HEK293 (cell line): Measurements from ENCODE around the gene KRT81.
A peak's percentile ranks its signal among the peaks of the same experiment; 100 is the strongest.

Experiments used
- EGR2 ChIP-seq: fragments of 450-650 bp; formaldehyde crosslinking; IDR thresholded peaks from 2 replicates; pipeline ENCODE4 v1.5.1; 2016; ENCODE audit warnings: low read depth, missing biosample characterization, missing genetic modification characterization
- GLI2 ChIP-seq: fragments of 450-650 bp; formaldehyde crosslinking; IDR thresholded peaks from 2 replicates; pipeline ENCODE4; 2017; ENCODE audit warnings: missing biosample characterization, missing genetic modification characterization, low read depth, borderline replicate concordance
- PBX3 ChIP-seq: sonication (generic); formaldehyde crosslinking; IDR thresholded peaks from 2 replicates; pipeline ENCODE4 v1.8.1; 2022; ENCODE audit warnings: mild to moderate bottlenecking, moderate library complexity, missing genetic modification reagents
- RBAK ChIP-seq: fragments of 450-650 bp; formaldehyde crosslinking; IDR thresholded peaks from 2 replicates; pipeline ENCODE4 v1.5.1; 2016; ENCODE audit warnings: missing biosample characterization, missing genetic modification characterization
- SETDB1 ChIP-seq: IDR thresholded peaks from one replicate; pipeline ENCODE4 v1.6.1; 2017; ENCODE audit warnings: mild to moderate bottlenecking, low read length, moderate library complexity, mixed read lengths; ENCODE audit not compliant: insufficient read length
- SP3 ChIP-seq: fragments of 450-650 bp; formaldehyde crosslinking; IDR thresholded peaks from 2 replicates; pipeline ENCODE4 v1.5.1; 2016; ENCODE audit warnings: missing biosample characterization, missing genetic modification characterization
- ZBTB10 ChIP-seq: fragments of 450-650 bp; formaldehyde crosslinking; IDR thresholded peaks from 2 replicates; pipeline ENCODE4 v1.5.1; 2016; ENCODE audit warnings: missing biosample characterization, missing genetic modification characterization
- ZBTB49 ChIP-seq: fragments of 450-650 bp; formaldehyde crosslinking; IDR thresholded peaks from 2 replicates; pipeline ENCODE4 v1.5.1; 2016; ENCODE audit warnings: missing biosample characterization, missing genetic modification characterization, low read depth
- ZIC2 ChIP-seq: fragments of 450-650 bp; formaldehyde crosslinking; IDR thresholded peaks from 2 replicates; pipeline ENCODE4 v1.5.1; 2016; ENCODE audit warnings: missing biosample characterization, missing genetic modification characterization
- ZNF140 ChIP-seq: fragments of 450-650 bp; formaldehyde crosslinking; IDR thresholded peaks from 2 replicates; pipeline ENCODE4 v1.5.1; 2016; ENCODE audit warnings: missing biosample characterization, missing genetic modification characterization
- ZNF221 ChIP-seq: fragments of 450-650 bp; formaldehyde crosslinking; IDR thresholded peaks from 2 replicates; pipeline ENCODE4 v1.5.1; 2017; ENCODE audit warnings: missing biosample characterization, missing genetic modification characterization, borderline replicate concordance
- ZNF280D ChIP-seq: fragments of 450-650 bp; formaldehyde crosslinking; IDR thresholded peaks from 2 replicates; pipeline ENCODE4 v1.5.1; 2016; ENCODE audit warnings: missing biosample characterization, missing genetic modification characterization
- ZNF341 ChIP-seq: fragments of 450-650 bp; formaldehyde crosslinking; IDR thresholded peaks from 2 replicates; pipeline ENCODE4; 2016; ENCODE audit warnings: low read depth, missing biosample characterization, missing genetic modification characterization
- ZNF513 ChIP-seq: fragments of 450-650 bp; IDR thresholded peaks from 2 replicates; pipeline ENCODE4 v1.5.1; 2018; ENCODE audit warnings: missing biosample characterization, missing genetic modification characterization
- ZNF560 ChIP-seq: fragments of 450-650 bp; formaldehyde crosslinking; IDR thresholded peaks from 2 replicates; pipeline ENCODE4 v1.5.1; 2017; ENCODE audit warnings: missing biosample characterization, missing genetic modification characterization, borderline replicate concordance
- ZNF654 ChIP-seq: fragments of 450-650 bp; formaldehyde crosslinking; IDR thresholded peaks from 2 replicates; pipeline ENCODE4 v1.5.1; 2016; ENCODE audit warnings: low read depth, missing biosample characterization, missing genetic modification characterization
- ZNF677 ChIP-seq: fragments of 450-650 bp; IDR thresholded peaks from 2 replicates; pipeline ENCODE4 v1.5.0; 2018; ENCODE audit warnings: missing biosample characterization, mild to moderate bottlenecking, missing genetic modification characterization, moderate library complexity
- ZNF777 ChIP-seq: fragments of 450-650 bp; formaldehyde crosslinking; IDR thresholded peaks from 2 replicates; pipeline ENCODE4 v1.5.1; 2017; ENCODE audit warnings: missing biosample characterization, missing genetic modification characterization, borderline replicate concordance
- ZNF843 ChIP-seq: fragments of 450-650 bp; formaldehyde crosslinking; IDR thresholded peaks from 2 replicates; pipeline ENCODE4 v1.5.1; 2016; ENCODE audit warnings: missing biosample characterization, missing genetic modification characterization
- TF ChIP-seq, protein P1 (sequence below): fragments of 450-650 bp; formaldehyde crosslinking; IDR thresholded peaks from 2 replicates; pipeline ENCODE4 v1.5.1; 2016; ENCODE audit warnings: missing biosample characterization, missing genetic modification characterization
- TF ChIP-seq, protein P2 (sequence below): fragments of 450-650 bp; formaldehyde crosslinking; IDR thresholded peaks from 2 replicates; pipeline ENCODE4 v1.5.1; 2016; ENCODE audit warnings: missing biosample characterization, missing genetic modification characterization, low read depth
- TF ChIP-seq, protein P3 (sequence below): fragments of 450-650 bp; formaldehyde crosslinking; IDR thresholded peaks from 2 replicates; pipeline ENCODE4 v1.5.1; 2017; ENCODE audit warnings: missing biosample characterization, missing genetic modification characterization

The KRT81 gene

GRCh38 chr12:52278575-52279421 is 12.5 kb downstream of the KRT81 start (continued):
- TF ChIP-seq PBX3 (no peak), ZNF513 (peak; percentile 36; the same call in 1 of the 2 replicates), ZBTB49 (tag by site-specific recombination) (no peak), ZIC2 (tag by site-specific recombination) (no peak), RBAK (tag by site-specific recombination) (no peak), ZNF843 (tag by site-specific recombination) (peak; percentile 16; the same call in 1 of the 2 replicates), ZNF341 (peak; percentile 78), ZNF777 (peak; percentile 42; the same call in 1 of the 2 replicates), ZNF560 (tag by site-specific recombination) (no peak), SETDB1 (no peak), ZBTB10 (tag by site-specific recombination) (no peak), ZNF221 (tag by site-specific recombination) (no peak), ZNF654 (no peak), ZNF677 (no peak), ZNF140 (tag by site-specific recombination) (no peak), ZNF280D (tag by site-specific recombination) (no peak), SP3 (tag by site-specific recombination) (no peak), EGR2 (tag by site-specific recombination) (no peak), GLI2 (tag by site-specific recombination) (no peak)
- TF ChIP-seq, protein P1, sequence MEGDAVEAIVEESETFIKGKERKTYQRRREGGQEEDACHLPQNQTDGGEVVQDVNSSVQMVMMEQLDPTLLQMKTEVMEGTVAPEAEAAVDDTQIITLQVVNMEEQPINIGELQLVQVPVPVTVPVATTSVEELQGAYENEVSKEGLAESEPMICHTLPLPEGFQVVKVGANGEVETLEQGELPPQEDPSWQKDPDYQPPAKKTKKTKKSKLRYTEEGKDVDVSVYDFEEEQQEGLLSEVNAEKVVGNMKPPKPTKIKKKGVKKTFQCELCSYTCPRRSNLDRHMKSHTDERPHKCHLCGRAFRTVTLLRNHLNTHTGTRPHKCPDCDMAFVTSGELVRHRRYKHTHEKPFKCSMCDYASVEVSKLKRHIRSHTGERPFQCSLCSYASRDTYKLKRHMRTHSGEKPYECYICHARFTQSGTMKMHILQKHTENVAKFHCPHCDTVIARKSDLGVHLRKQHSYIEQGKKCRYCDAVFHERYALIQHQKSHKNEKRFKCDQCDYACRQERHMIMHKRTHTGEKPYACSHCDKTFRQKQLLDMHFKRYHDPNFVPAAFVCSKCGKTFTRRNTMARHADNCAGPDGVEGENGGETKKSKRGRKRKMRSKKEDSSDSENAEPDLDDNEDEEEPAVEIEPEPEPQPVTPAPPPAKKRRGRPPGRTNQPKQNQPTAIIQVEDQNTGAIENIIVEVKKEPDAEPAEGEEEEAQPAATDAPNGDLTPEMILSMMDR (tag by site-specific recombination): peak; percentile 81
- TF ChIP-seq, protein P2, sequence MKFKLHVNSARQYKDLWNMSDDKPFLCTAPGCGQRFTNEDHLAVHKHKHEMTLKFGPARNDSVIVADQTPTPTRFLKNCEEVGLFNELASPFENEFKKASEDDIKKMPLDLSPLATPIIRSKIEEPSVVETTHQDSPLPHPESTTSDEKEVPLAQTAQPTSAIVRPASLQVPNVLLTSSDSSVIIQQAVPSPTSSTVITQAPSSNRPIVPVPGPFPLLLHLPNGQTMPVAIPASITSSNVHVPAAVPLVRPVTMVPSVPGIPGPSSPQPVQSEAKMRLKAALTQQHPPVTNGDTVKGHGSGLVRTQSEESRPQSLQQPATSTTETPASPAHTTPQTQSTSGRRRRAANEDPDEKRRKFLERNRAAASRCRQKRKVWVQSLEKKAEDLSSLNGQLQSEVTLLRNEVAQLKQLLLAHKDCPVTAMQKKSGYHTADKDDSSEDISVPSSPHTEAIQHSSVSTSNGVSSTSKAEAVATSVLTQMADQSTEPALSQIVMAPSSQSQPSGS: no peak
- TF ChIP-seq, protein P3, sequence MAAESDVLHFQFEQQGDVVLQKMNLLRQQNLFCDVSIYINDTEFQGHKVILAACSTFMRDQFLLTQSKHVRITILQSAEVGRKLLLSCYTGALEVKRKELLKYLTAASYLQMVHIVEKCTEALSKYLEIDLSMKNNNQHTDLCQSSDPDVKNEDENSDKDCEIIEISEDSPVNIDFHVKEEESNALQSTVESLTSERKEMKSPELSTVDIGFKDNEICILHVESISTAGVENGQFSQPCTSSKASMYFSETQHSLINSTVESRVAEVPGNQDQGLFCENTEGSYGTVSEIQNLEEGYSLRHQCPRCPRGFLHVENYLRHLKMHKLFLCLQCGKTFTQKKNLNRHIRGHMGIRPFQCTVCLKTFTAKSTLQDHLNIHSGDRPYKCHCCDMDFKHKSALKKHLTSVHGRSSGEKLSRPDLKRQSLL (tag by site-specific recombination): peak; percentile 78
